Glomerular visceral epithelial cell (primary cell): Measurements from ENCODE around the gene SURF6.
"Not testable (repeated sequence)": the region's sequence is repeated elsewhere in the genome, so short reads cannot be mapped to it uniquely, and the experiment has no call there.

Source experiments
- DNase-seq: peaks from one replicate; pipeline ENCODE4 v3.0.0-alpha.2; 2016; ENCODE audit errors: extremely low spot score

Gene SURF6

DNA sequence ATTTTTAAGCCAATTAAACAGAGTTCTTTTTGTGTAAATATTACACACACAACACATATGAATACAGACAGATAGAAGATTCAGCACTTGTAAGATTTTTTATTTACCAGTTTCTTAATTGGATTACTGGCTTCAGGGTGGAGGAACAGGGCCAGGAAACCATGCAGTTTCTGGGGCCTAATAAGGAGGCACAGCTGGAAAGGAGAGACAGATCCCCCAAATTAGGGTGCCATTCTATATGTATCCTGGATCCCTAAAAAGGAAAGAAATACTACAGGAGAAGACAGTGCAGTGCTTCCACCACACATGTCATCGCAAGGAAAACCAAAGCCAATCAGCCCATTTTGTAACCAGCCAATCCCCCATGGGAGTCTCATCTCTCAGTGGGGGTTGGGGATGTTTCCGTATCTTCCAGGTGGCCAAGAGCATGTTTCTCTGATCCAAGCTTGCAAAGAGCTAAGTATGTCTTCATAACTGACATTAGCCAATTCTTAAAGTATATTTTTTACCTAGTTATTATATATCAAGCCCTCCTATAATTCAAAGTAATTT lies 45.2 kb downstream of the SURF6 start:
- no peak for DNase-seq

DNA sequence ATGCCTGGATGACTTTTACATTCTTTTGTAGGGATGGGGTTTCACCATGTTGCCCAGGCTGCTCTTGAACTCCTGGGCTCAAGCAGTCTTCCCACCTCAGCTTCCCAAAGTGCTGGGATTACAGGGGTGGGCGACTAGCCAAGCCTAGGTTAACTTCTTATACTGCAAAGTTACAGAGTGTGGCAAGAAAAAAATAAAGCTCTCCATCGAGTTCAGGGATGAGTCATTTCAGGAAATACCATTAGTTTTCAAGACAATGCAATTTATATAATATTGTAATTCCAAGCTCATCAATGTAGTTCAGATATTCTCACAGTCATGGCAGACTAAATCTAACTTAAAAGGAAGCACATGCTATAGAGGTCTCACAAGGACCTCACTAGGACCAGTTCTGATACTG lies 49.5 kb downstream of the SURF6 start:
- DNase-seq, result no peak

DNA sequence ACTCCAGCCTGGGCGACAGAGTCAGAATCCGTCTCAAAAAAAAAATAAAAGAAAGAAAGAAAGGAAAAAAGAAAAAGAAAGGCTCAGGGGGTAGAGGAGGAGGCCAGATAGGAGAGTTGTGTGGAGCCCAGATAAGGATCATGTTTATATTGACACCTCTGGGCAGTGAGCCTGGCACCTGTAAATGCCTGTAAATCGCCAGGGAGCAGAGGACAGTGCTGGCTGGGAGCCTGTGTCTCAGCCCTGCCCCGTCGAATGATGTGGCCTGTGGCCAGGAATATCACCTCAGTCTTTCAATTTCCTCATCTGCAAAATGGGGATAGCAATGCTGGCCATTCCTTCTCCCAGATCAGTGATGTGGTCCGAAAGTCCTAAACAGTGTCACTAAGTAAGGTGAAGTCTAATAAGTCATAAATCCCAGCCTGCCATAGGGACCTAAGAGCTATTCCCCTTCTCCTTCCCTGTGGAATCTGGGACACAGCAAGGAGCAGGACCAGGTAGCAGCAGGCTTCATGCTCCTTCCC lies 50.7 kb downstream of the SURF6 start:
- no peak for DNase-seq

DNA sequence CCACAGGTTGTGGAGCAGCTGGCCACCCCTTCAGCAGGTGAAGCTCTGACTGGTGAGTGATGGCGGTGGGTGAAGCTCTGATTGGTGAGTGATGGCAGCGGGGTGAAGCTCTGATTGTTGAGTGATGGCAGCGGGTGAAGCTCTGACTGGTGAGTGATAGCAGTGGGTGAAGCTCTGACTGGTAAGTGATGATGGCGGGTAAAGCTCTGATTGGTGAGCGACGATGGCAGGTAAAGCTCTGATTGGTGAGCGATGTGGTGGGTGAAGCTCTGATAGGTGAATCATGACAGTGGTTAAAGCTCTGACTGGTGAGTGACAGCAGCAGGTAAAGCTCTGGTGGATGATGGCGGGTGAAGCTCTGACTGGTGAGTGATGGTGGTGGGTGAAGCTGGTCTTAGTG lies 51.6 kb downstream of the SURF6 start:
- DNase-seq, result no peak

DNA sequence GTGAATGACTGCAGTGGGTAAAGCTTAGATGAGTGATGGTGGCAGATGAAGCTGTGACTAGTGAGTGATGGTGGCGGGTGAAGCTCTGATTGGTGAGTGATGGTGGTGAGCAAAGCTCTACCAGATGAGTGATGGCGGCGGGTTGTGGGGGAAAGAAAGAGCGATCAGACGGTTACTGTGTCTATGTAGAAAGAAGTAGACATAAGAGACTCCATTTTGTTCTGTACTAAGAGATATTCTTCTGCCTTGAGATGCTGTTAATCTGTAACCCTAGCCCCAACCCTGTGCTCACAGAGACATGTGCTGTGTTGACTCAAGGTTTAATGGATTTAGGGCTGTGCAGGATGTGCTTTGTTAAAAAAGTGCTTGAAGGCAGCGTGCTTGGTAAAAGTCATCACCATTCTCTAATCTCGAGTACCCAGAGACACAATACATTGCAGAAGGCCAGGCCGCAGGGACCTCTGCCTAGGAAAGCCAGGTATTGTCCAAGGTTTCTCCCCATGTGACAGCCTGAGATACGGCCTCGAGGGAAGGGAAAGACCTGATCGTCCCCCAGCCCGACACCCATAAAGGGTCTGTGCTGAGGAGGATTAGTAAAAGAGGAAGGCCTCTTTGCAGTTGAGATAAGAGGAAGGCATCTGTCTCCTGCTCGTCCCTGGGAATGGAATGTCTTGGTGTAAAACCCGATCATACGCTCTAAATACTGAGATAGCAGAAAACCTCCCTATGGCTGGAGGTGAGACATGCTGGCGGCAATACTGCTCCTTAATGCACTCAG lies 52.5 kb downstream of the SURF6 start:
- DNase-seq, result not testable (repeated sequence)

DNA sequence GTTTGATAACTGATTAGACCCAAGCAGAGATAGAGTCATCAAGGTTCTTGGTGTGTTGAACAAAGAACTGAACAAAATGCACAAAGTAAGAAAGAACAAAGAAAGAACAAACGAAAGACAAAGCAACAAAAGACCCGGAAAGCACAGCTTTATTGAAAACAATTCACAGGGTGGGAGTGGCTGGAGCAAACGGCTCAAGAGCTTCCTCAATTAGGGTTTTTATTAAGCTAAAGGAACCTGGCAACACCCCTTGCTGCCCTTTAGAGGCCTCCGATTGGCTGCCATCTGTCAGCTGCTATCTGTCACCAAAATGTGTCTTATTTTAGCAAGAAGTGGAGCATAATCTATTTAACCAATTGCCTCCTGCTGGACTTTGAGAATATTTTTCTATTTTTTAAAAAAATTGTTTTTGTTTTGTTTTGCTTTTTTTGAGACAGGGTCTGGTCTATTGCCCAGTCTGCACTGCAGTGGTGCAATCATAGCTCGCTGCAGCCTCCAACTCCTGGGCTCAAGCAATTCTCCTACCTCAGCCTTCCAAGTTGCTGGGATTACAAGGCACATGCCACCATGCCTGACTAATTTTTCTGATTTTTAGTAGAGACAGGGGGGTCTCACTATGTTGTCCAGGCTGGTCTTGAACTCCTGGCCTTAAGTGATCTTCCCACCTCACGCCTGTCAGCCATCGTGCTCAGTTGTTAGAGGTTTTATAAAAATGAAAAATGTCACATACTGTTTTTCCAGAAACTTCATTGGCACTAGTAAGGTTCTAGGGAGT lies 53.3 kb downstream of the SURF6 start:
- no peak for DNase-seq

DNA sequence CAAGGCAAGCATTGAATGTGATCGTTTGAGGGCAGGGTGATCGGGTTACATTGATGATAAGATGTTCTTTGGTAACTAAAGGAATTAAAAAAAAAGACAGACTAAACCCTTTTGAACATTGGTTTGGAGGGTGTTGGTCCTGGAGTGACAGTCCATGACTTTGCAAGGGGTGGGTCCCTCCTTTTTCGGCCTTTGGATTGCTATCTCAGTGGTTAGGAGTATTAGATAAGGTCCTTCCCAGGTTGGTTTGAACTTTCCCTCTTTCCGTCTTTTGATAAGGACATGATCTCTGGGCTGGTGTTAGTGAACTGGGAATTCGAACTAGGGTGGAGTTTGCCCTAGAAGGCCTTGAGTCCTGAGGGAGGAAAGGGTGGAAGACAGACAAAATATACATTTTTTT lies 55.6 kb downstream of the SURF6 start:
- no peak for DNase-seq
